ENCODE measurements around the gene SPAG16.

- TF ChIP-seq TCF7 (CRISPR knock-in tag; IDR thresholded peaks at IDR 0.05; ENCODE audit: low read depth) = no peak
- TF ChIP-seq FOXK1 (CRISPR knock-in tag; IDR thresholded peaks at IDR 0.05) = no peak
- no peak for TF ChIP-seq CTCF (IDR thresholded peaks at IDR 0.05)
- no peak for TF ChIP-seq E2F1 (CRISPR knock-in tag; IDR thresholded peaks at IDR 0.05)
- no peak for TF ChIP-seq NR2C2 (CRISPR knock-in tag; IDR thresholded peaks at IDR 0.05)
- no peak for TF ChIP-seq STAT6 (CRISPR knock-in tag; conservative IDR thresholded peaks at IDR 0.05; ENCODE audit: low read depth)
Observed at GRCh38 chr2:213420828-213421385, 136.6 kb downstream of the SPAG16 start.
